Liver (tissue), 9 donors: ENCODE results near the gene DNALI1. TPM values are rescaled to one million over a fixed set of nuclear protein-coding genes. Genes with fewer than 3 reads are reported as not detected.

ENCODE experiments used
- DNase-seq: peaks from one replicate; pipeline ENCODE4 v3.0.0-alpha.2; 2017; ENCODE audit warnings: low spot score
- H3K27ac ChIP-seq, 2 donors: one replicate each; pipeline ENCODE4 v1.7.0; 2013; ENCODE audit warnings: inconsistent platforms in 2 of 2, low read length in 2 of 2, control low read depth in 1 of 2, low read depth in 1 of 2, mild to moderate bottlenecking in 1 of 2
- H3K27me3 ChIP-seq, 4 donors: one replicate each; pipeline versions ENCODE4 v1.6.1 to v1.7.0; 2013; ENCODE audit warnings: low read length in 3 of 4, inconsistent platforms in 1 of 4, mild to moderate bottlenecking in 1 of 4, moderate library complexity in 1 of 4; ENCODE audit not compliant: control insufficient read depth in 4 of 4, insufficient read depth in 4 of 4
- H3K36me3 ChIP-seq, 4 donors: one replicate each; pipeline versions ENCODE4 v1.6.1 to v1.7.0; 2013; ENCODE audit warnings: low read length in 3 of 4, mild to moderate bottlenecking in 3 of 4, low read depth in 1 of 4, moderate library complexity in 1 of 4; ENCODE audit not compliant: control insufficient read depth in 4 of 4, insufficient read depth in 3 of 4
- H3K4me1 ChIP-seq, 4 donors: one replicate each; pipeline versions ENCODE4 v1.6.1 to v1.7.0; 2013; ENCODE audit warnings: low read length in 3 of 4, mild to moderate bottlenecking in 3 of 4, moderate library complexity in 1 of 4; ENCODE audit not compliant: control insufficient read depth in 4 of 4, insufficient read depth in 4 of 4
- H3K4me3 ChIP-seq, 3 donors: one replicate each; pipeline versions ENCODE4 v1.6.1 to v1.7.0; 2013; ENCODE audit warnings: low read length in 3 of 3, control low read depth in 1 of 3, low read depth in 1 of 3, mild to moderate bottlenecking in 1 of 3
- H3K9ac ChIP-seq, 2 donors: one replicate each; pipeline ENCODE4 v1.7.0; 2013; ENCODE audit warnings: low read length in 2 of 2, mild to moderate bottlenecking in 2 of 2, moderate library complexity in 2 of 2, control low read depth in 1 of 2, low read depth in 1 of 2
- H3K9me3 ChIP-seq, 4 donors: one replicate each; pipeline versions ENCODE4 v1.6.1 to v1.7.0; 2013; ENCODE audit warnings: low read length in 3 of 4; ENCODE audit not compliant: control insufficient read depth in 4 of 4
- ATF3 ChIP-seq: IDR thresholded peaks from 2 replicates; pipeline ENCODE4 v1.6.1; 2016; ENCODE audit warnings: antibody characterized with exemption
- CTCF ChIP-seq: fragments of 150-350 bp; IDR thresholded peaks from 2 replicates; pipeline ENCODE4 v1.5.1; 2017; ENCODE audit warnings: improper control_type of control experiment, low read depth, low read length; ENCODE audit not compliant: missing input control
- EGR1 ChIP-seq, 2 donors: IDR thresholded peaks; 2 replicates each; pipeline ENCODE4 v1.6.1; 2016 to 2018; ENCODE audit warnings: antibody characterized with exemption in 2 of 2, low read depth in 2 of 2
- FOXA1 ChIP-seq: IDR thresholded peaks from 2 replicates; pipeline ENCODE4 v1.6.1; 2016; ENCODE audit warnings: antibody characterized with exemption
- FOXA2 ChIP-seq: IDR thresholded peaks from 2 replicates; pipeline ENCODE4 v1.6.1; 2016; ENCODE audit warnings: antibody characterized with exemption
- GABPA ChIP-seq, 2 donors: IDR thresholded peaks in 1 of 2; conservative IDR thresholded peaks in 1 of 2; 2 replicates each; pipeline ENCODE4 v1.6.1; 2016; ENCODE audit warnings: antibody characterized with exemption in 2 of 2, mild to moderate bottlenecking in 1 of 2, moderate library complexity in 1 of 2
- HNF4A ChIP-seq, 2 donors: conservative IDR thresholded peaks; 2 replicates each; pipeline ENCODE4 v1.6.1; 2016; ENCODE audit warnings: antibody characterized with exemption in 2 of 2, mild to moderate bottlenecking in 2 of 2
- HNF4G ChIP-seq: IDR thresholded peaks from 2 replicates; pipeline ENCODE4 v1.6.1; 2016; ENCODE audit warnings: antibody characterized with exemption
- JUND ChIP-seq, 2 donors: IDR thresholded peaks; 2 replicates each; pipeline ENCODE4 v1.6.1; 2016; ENCODE audit warnings: antibody characterized with exemption in 2 of 2
- MAX ChIP-seq: IDR thresholded peaks from 2 replicates; pipeline ENCODE4 v1.6.1; 2016; ENCODE audit warnings: antibody characterized with exemption
- NR2F2 ChIP-seq: IDR thresholded peaks from 2 replicates; pipeline ENCODE4 v1.6.1; 2016; ENCODE audit warnings: antibody characterized with exemption
- RAD21 ChIP-seq, 2 donors: IDR thresholded peaks; 2 replicates each; pipeline ENCODE4 v1.6.1; 2016; ENCODE audit warnings: antibody characterized with exemption in 2 of 2, mild to moderate bottlenecking in 2 of 2
- RXRA ChIP-seq, 2 donors: IDR thresholded peaks; 2 replicates each; pipeline ENCODE4 v1.6.1; 2017 to 2018; ENCODE audit warnings: antibody characterized with exemption in 2 of 2, mild to moderate bottlenecking in 1 of 2
- SP1 ChIP-seq: IDR thresholded peaks from 2 replicates; pipeline ENCODE4 v1.6.1; 2018; ENCODE audit warnings: antibody characterized with exemption, mild to moderate bottlenecking
- TAF1 ChIP-seq: conservative IDR thresholded peaks from 2 replicates; pipeline ENCODE4 v1.6.1; 2016; ENCODE audit warnings: antibody characterized with exemption, mild to moderate bottlenecking
- YY1 ChIP-seq: IDR thresholded peaks from 2 replicates; pipeline ENCODE4 v1.6.1; 2016; ENCODE audit warnings: antibody characterized with exemption, mild to moderate bottlenecking
- WGBS: extraction: QIAGEN DNeasy Blood & Tissue Kit; methylation state at CpG from one replicate; pipeline ENCODE4 v1.1.7; 2013; 5-methylcytosine and 5-hydroxymethylcytosine counted together
- polyA plus RNA-seq, 2 donors: library from polyadenylated mRNA; stranded (reverse) in 1 of 2; unstranded in 1 of 2; fragments of 200-250 nt in 1 of 2; fragments of >200 nt in 1 of 2; fragmentation: Nextera tagmentation in 1 of 2; extraction: Ambion mirVana in 1 of 2; gene quantifications; one replicate each; pipeline versions ENCODE4 v1.2.1 to v1.2.3, GENCODE V29; 2013 to 2015
- total RNA-seq, 2 donors: library from RNA; depleted of rRNA; stranded (reverse); fragments of >200 nt; gene quantifications; one replicate each; pipeline ENCODE4 v1.2.3, GENCODE V29; 2014
- TF ChIP-seq, protein P1 (sequence below): IDR thresholded peaks from 2 replicates; pipeline ENCODE4 v1.6.1; 2016; ENCODE audit warnings: antibody characterized with exemption
- TF ChIP-seq, protein P2 (sequence below): IDR thresholded peaks from 2 replicates; pipeline ENCODE4 v1.6.1; 2016; ENCODE audit warnings: antibody characterized with exemption, mild to moderate bottlenecking
- donor health status: healthy.
- donor health status: healthy.
- donor health status: healthy.
- donor health status: healthy.
- donor health status: healthy.

The DNALI1 gene
- total and polyA plus RNA-seq, 4 donors = 1.5 to 8.6 (median 4.1) TPM

DNA sequence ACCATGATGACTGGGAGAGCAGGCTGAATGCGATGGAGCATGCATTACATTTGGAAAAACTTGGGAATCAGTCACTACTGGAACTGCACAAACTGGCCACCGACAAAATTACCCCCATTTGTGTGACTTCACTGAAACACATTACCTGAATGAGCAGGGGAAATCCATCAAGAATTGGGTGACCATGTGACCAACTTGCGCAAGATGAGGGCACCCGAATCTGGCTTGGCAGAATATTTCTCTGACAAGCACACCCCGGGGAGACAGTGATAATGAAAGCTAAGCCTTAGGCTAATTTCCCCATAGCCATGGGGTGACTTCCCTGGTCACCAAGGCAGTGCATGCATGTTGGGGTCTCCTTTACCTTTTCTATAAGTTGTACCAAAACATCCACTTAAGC lies 11.7 kb upstream of the DNALI1 start (continued):
- no peak for TF ChIP-seq HNF4A (conservative IDR thresholded peaks at IDR 0.05)
- TF ChIP-seq GABPA (IDR thresholded peaks at IDR 0.05 in 1 of 2, conservative IDR thresholded peaks at IDR 0.05 in 1 of 2) = no peak
- TF ChIP-seq FOXA1 = no peak
- TF ChIP-seq MAX = no peak
- TF ChIP-seq CTCF = no peak
- no peak for TF ChIP-seq SP1

GRCh38 chr1:37549341-37549740 lies 7.4 kb upstream of the DNALI1 start:
- H3K27me3 ChIP-seq = no peaks in the 10 kb centered on the region
- no peak overlapping the region for H3K9ac ChIP-seq
- no peak overlapping the region for H3K27ac ChIP-seq
- H3K9me3 ChIP-seq = no peaks in the 10 kb centered on the region
- WGBS = 96% methylated on average over 6 of the region's 6 CpGs
- DNase-seq = no peak
- TF ChIP-seq SP1 = no peak
- TF ChIP-seq MAX = no peak
- TF ChIP-seq, protein P1, sequence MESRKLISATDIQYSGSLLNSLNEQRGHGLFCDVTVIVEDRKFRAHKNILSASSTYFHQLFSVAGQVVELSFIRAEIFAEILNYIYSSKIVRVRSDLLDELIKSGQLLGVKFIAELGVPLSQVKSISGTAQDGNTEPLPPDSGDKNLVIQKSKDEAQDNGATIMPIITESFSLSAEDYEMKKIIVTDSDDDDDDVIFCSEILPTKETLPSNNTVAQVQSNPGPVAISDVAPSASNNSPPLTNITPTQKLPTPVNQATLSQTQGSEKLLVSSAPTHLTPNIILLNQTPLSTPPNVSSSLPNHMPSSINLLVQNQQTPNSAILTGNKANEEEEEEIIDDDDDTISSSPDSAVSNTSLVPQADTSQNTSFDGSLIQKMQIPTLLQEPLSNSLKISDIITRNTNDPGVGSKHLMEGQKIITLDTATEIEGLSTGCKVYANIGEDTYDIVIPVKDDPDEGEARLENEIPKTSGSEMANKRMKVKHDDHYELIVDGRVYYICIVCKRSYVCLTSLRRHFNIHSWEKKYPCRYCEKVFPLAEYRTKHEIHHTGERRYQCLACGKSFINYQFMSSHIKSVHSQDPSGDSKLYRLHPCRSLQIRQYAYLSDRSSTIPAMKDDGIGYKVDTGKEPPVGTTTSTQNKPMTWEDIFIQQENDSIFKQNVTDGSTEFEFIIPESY = no peak
- TF ChIP-seq FOXA1 = no peak
- no peak for TF ChIP-seq HNF4A (conservative IDR thresholded peaks at IDR 0.05)
- TF ChIP-seq RXRA (IDR thresholded peaks at IDR 0.05) = no peak
- no peak for TF ChIP-seq NR2F2
- no peak for TF ChIP-seq CTCF
- no peak for TF ChIP-seq JUND (IDR thresholded peaks at IDR 0.05)
- no peak for TF ChIP-seq TAF1
- no peak for TF ChIP-seq EGR1 (IDR thresholded peaks at IDR 0.05; ENCODE audit: low read depth in 2 of 2)
- TF ChIP-seq, protein P2, sequence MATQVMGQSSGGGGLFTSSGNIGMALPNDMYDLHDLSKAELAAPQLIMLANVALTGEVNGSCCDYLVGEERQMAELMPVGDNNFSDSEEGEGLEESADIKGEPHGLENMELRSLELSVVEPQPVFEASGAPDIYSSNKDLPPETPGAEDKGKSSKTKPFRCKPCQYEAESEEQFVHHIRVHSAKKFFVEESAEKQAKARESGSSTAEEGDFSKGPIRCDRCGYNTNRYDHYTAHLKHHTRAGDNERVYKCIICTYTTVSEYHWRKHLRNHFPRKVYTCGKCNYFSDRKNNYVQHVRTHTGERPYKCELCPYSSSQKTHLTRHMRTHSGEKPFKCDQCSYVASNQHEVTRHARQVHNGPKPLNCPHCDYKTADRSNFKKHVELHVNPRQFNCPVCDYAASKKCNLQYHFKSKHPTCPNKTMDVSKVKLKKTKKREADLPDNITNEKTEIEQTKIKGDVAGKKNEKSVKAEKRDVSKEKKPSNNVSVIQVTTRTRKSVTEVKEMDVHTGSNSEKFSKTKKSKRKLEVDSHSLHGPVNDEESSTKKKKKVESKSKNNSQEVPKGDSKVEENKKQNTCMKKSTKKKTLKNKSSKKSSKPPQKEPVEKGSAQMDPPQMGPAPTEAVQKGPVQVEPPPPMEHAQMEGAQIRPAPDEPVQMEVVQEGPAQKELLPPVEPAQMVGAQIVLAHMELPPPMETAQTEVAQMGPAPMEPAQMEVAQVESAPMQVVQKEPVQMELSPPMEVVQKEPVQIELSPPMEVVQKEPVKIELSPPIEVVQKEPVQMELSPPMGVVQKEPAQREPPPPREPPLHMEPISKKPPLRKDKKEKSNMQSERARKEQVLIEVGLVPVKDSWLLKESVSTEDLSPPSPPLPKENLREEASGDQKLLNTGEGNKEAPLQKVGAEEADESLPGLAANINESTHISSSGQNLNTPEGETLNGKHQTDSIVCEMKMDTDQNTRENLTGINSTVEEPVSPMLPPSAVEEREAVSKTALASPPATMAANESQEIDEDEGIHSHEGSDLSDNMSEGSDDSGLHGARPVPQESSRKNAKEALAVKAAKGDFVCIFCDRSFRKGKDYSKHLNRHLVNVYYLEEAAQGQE = no peak
- TF ChIP-seq YY1 = no peak
- no peak for TF ChIP-seq GABPA (IDR thresholded peaks at IDR 0.05 in 1 of 2, conservative IDR thresholded peaks at IDR 0.05 in 1 of 2)
- no peak for TF ChIP-seq ATF3
- no peak for TF ChIP-seq FOXA2
- TF ChIP-seq HNF4G = no peak
- no peak for TF ChIP-seq RAD21 (IDR thresholded peaks at IDR 0.05)
- H3K36me3 ChIP-seq = peaks cover 7 to 40% (median 16%) of the 10 kb centered on the region in 4 donors
- H3K4me3 ChIP-seq = no peak overlapping the region
- H3K4me1 ChIP-seq = peaks cover 1 to 18% (median 13%) of the 10 kb centered on the region in 4 donors
